Stimulated activated CD4-positive, alpha-beta T cell treated with anti-CD3 and anti-CD28 coated beads, TNF-alpha, amount 100 ng/mL, for 48 hours (primary cell): ENCODE results near the gene PTP4A2.

Experiments
- DNase-seq, 3 donors: peaks; one replicate each; pipeline ENCODE4 v3.0.0-alpha.2; 2020; ENCODE audit warnings: low read depth in 3 of 3

PTP4A2 gene

GRCh38 chr1:31859719-31860118 is 78.4 kb downstream of the PTP4A2 start:
- DNase-seq, result no peak

- no peak for DNase-seq
Observed at GRCh38 chr1:31859044-31859443, 79.1 kb downstream of the PTP4A2 start.

GRCh38 chr1:31857863-31858262 is 80.3 kb downstream of the PTP4A2 start:
- no peak for DNase-seq
